Suppressor macrophage (primary cell): ENCODE measurements around the gene ZC3H15.
"Not testable (repeated sequence)": the region's sequence is repeated elsewhere in the genome, so short reads cannot be mapped to it uniquely, and the experiment has no call there.

ENCODE experiments used
- DNase-seq, 4 experiments: peaks; one replicate each; pipeline ENCODE4 v3.0.0-alpha.2; 2020 to 2022

ZC3H15 gene

GRCh38 chr2:186496401-186496800 lies 10.3 kb downstream of the ZC3H15 start:
- DNase-seq = no peak

DNA sequence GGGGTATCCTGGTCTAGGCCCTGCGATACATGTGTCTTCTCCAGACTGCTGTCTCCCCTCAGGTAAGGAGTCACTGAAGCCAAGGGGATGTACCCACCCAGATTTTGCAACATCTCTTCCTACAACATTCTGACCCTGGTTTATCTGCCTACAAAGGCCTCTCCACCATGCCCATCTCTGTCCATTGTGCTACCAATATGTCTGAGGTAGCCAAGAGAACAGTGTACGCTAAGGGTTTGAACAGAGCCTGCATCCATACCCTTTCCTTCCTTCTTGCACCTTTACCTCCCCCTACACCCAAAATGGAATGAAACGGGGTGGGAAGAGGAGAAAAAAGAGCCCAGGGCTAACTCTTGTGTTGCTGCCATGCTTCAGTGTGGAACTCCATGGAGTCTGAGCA lies 11.9 kb downstream of the ZC3H15 start:
- DNase-seq = no peak

GRCh38 chr2:186498834-186499233 lies 12.8 kb downstream of the ZC3H15 start:
- no peak for DNase-seq

DNA sequence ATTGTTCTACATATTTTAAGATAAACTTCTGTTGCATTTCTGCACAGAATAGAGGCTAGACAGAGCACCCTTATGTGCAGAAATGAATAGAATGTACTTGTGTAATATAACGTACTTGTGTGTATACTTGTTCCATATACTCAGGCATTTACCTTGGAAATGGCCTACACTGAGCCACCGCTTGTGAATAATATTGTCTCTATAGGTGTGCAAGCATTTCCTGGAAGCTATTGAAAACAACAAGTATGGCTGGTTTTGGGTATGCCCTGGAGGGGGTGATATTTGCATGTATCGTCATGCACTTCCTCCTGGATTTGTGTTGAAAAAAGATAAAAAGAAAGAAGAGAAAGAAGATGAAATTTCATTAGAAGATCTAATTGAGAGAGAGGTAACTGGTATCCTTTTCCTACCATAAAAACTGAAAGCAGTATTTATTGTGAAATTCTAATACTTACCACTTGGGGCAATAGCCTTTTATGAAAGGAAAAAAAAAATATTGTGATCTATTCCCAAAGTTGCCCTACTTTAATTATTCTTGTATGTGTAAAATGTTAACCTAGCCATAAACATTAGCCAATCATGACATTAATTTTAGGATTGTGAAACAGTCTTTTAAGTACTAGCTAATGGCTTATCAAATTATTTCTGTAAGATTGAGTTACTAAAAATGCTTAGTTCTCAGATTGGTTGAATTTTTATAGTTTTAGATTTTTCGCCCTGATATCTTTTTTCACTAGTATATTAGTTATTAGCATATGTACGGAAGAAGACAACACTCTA lies 18.0 kb downstream of the ZC3H15 start:
- DNase-seq = peak in 2 of 4 experiments; percentile 49 to 66

GRCh38 chr2:186508263-186508662 lies 22.2 kb downstream of the ZC3H15 start:
- no peak for DNase-seq

- DNase-seq = no peak
These were observed 29.3 kb downstream of the ZC3H15 start for GRCh38 chr2:186515376-186515775.

- no peak for DNase-seq
These were observed 30.3 kb downstream of the ZC3H15 start for GRCh38 chr2:186516396-186516795.

- DNase-seq = no peak
These were observed 31.0 kb downstream of the ZC3H15 start for GRCh38 chr2:186517090-186517489.

DNA sequence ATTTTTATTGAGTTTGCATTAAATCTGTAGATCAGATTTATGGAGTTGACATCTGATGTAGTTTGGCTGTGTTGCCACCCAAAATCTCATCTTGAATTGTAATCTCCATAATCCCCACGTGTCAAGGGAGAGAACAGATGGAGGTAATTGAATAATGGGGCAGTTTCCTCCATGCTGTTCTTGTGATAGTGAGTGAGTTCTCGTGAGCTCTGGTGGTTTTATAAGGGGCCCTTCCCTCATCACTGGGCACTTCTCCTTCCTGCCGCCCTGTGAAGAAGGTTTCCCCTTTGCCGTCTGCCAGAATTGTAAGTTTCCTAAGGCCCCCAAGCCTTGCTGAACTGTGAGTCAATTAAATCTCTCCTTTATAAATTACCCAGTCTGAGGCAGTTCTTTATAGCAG lies 32.2 kb downstream of the ZC3H15 start:
- peak in 2 of 4 experiments; percentile 3 to 12 for DNase-seq

GRCh38 chr2:186518945-186519344 lies 32.9 kb downstream of the ZC3H15 start:
- DNase-seq = no peak

DNA sequence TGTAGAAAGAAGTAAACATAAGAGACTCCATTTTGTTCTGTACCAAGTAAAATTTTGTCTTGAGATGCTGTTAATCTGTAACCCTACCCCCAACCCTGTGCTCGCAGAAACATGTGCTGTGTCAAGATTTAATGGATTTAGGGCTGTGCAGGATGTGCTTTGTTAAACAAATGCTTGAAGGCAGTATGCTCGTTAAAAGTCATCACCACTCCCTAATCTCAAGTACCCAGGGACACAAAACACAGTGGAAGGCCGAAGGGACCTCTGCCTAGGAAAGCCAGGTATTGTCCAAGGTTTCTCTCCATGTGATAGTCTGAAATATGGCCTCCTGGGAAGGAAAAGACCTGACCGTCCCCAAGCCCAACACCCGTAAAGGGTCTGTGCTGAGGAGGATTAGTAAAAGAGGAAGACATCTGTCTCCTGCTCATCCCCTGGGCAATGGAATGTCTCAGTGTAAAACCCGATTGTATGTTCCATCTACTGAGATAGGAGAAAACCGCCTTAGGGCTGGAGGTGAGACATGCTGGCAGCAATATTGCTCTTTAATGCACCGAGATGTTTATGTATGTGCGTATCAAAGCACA lies 35.6 kb downstream of the ZC3H15 start:
- not testable (repeated sequence) for DNase-seq

DNA sequence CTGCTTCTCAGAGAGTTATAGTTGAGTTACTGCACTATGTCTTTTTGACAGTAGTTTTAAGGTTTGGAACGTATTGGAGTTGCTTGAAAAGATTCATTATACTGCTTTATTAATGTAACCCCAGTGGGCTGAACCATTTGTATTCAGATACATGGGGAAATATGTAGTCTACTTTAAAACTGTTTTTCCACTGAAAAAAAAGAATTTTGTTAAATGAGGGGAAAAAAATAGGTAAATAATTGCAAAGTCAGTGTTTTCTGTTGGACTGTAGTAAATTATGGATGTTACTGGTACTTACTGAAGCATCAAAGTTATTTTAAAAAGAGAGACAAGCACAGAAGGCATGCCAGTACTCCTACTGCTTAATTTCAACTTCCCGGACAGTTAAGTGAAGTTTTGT lies 36.4 kb downstream of the ZC3H15 start:
- DNase-seq = no peak

GRCh38 chr2:186523791-186524190 lies 37.7 kb downstream of the ZC3H15 start:
- no peak for DNase-seq

GRCh38 chr2:186526281-186526680 lies 40.2 kb downstream of the ZC3H15 start:
- no peak for DNase-seq

DNA sequence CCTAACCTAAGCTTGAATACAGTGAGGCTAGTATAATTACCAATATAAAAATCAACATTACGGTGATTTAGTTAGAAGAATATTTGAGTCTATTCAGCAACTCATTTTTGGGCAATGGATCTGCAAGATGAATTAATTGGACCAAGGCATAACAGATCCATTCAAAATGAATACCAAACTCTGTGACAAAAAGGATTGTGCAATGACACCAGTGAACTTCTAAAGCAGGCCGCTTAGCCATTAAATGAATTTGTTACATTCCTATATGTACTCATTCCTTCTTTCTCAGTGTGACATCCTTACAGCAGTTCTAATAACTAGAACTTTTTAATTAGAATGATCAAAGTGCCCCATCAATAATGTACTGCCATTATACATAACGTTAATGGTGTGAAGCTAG lies 44.3 kb downstream of the ZC3H15 start:
- DNase-seq = no peak

DNA sequence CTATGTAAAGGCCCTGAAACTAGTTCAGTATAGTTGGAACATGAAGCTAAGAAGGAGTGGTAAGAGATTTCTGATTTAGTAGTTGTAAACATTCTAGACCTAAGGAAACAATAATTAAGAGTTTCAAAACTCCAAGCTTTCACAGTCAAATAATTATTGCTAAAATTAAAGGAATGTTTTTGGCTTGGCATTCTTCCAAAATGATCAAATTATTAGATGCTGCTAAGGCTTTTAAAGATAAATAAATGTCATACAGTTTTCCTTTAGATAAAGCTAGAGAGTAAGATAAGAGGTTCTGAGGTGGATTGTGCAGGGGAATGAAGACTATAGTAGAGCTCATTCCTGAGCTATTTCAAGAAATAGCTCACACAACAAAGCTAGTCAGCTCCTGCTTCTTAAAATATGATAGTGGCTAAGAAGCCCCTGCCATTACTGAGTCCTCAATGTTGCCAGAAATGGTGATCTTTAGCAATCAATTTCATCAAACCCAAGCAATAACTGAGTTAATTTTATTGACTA lies 45.3 kb downstream of the ZC3H15 start:
- no peak for DNase-seq

- no peak for DNase-seq
These were observed 46.8 kb downstream of the ZC3H15 start for GRCh38 chr2:186532891-186533290.

GRCh38 chr2:186533717-186534116 lies 47.7 kb downstream of the ZC3H15 start:
- DNase-seq = no peak

DNA sequence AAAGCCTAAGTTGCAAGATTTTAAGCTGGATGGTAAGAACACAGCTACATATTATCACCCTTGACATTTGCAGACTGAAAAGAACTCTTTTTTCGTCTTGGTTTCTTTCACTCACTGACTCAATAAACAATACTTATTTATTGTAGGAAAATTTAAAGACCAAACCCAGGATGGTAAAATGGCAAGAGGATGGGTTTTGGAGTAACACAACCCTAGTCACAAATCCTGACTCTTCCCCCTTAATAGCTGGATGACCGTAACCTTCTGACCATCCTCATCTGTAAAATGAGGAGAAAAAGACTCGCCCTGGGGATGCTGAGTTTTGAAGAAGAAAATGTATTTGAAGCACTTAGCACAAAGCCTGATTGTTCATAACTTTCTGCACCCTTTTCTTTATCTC lies 48.3 kb downstream of the ZC3H15 start:
- DNase-seq = no peak

GRCh38 chr2:186535861-186536260 lies 49.8 kb downstream of the ZC3H15 start:
- no peak for DNase-seq

- DNase-seq = no peak
These were observed 51.0 kb downstream of the ZC3H15 start for GRCh38 chr2:186537019-186537418.

GRCh38 chr2:186540941-186541340 lies 54.9 kb downstream of the ZC3H15 start:
- DNase-seq = no peak

DNA sequence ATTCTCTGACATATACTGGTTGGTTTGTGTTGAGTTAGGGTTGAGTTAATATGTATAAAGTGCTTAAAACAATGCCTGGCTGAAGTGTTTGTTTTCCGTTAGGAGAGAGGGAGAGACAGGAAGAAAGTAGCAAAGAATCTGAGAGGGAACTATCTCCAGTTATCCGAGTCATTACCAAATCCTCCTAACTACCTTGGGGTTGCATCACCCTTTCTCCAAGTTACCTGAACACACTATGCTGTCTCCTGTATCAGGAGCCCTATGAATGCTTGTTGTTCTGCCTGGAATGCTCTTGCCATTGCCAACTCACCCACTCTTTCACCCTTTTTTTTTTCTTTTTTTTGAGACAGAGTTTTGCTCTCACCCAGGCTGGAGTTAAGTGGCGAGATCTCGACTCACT lies 55.9 kb downstream of the ZC3H15 start:
- no peak for DNase-seq

GRCh38 chr2:186543561-186544131 lies 57.6 kb downstream of the ZC3H15 start:
- DNase-seq = peak in 1 of 4 experiments; percentile 12
